ENCODE measurements around the gene ACOX3. TPM values are rescaled to one million over a fixed set of nuclear protein-coding genes. Genes with fewer than 3 reads are reported as not detected.

Gene ACOX3
- total RNA-seq, 6 experiments from 2014 or later: 18.6 to 23.2 (median 19.9) TPM

DNA sequence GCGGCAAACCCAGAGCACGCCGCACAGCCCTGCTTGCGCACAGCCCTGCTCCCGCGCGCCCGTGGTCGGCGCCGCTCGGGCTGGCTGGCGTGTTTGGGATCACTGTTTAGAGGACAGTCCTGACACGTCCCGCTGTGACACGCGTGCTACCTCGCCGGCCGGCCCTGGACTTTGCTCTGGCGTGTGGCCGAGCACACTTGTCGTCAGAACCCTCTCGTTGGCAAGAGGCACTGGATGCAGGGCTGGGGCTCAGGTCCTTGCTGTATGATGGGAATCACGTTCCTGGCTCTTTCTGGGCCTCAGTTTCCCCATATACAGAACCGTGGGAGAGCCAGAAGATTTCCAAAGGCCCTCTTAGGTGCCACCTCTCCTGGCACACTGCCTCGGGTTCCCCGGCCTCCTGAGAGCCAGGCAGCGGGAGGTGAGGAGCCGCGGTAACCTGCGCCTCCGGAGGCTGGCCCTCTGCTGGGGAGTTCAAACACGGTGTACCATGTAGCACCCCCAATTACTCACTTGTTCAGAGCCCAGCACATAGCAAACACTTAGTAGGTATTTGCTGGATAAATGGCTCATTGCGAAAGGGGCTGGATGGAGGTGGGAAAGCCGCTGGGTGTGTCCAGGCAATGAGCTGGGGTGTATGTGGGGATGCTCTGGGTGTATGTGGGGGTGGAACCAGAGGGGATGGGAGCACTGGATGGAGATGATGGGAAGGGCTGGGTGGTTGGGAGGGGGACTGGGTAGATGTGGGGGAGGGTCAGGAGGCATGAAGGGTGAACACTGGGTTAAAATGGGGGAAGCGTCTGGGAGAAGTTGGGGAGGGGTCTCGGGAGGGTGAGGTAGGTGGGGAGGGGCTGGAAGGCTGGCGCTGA lies 94.3 kb downstream of the ACOX3 start:
- Mint-ChIP-seq H3K27me3 (ENCODE audit: insufficient read depth) (peaks cover 11% of the 10 kb centered on the region), H3K9me3 (no peaks in the 10 kb centered on the region), H3K4me3 (no peak overlapping the region), H3K36me3 (ENCODE audit: low read depth) (no peaks in the 10 kb centered on the region), H3K4me1 (ENCODE audit: low read depth) (no peaks in the 10 kb centered on the region; the same call in 1 of the 2 replicates), H3K27ac (no peak overlapping the region)
- no peak for DNase-seq
- TF ChIP-seq, protein P1, sequence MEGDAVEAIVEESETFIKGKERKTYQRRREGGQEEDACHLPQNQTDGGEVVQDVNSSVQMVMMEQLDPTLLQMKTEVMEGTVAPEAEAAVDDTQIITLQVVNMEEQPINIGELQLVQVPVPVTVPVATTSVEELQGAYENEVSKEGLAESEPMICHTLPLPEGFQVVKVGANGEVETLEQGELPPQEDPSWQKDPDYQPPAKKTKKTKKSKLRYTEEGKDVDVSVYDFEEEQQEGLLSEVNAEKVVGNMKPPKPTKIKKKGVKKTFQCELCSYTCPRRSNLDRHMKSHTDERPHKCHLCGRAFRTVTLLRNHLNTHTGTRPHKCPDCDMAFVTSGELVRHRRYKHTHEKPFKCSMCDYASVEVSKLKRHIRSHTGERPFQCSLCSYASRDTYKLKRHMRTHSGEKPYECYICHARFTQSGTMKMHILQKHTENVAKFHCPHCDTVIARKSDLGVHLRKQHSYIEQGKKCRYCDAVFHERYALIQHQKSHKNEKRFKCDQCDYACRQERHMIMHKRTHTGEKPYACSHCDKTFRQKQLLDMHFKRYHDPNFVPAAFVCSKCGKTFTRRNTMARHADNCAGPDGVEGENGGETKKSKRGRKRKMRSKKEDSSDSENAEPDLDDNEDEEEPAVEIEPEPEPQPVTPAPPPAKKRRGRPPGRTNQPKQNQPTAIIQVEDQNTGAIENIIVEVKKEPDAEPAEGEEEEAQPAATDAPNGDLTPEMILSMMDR (IDR thresholded peaks at IDR 0.05): no peak

DNA sequence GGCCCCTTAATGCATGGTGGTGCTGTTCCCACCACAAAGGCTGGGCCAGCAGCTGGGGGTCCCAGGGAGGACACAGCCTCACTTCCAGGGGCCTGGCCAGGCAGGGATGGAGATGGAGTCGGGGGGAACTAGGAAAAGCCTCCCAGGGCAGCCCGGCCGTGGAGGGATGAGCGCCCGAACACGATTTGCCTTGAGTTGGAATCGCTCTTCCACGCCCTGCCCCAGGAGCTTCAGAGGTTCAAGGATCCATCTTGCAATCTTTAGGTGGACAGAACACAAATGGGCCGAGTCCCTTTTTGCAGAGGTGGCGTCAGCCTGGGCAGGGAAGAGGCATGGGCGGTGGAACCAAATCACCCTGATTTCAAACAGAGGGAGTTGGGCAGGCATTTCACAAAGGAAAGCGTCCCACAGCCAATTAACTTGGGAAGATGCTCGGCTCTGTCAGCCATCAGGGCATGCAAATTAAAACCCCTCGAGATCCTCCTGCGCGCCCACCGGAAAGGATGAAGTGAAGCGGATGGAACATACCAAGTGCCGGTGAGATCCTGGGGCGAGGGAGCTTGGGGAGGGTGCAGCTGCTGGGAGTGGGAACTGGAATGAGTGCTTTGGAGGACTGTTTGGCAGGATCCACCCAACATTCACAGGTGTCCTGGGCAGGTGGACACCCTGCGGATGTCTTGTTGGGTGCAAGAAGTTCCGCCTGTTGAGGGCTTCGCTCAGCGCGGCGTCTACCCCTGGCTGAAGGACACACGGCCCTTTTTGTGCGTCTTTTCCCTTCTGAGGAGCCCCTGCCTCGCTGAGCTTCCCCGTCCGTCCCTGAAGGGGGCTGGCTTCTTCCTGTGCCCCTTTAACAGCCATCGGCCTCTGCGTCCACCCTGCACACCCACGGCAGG lies 95.2 kb downstream of the ACOX3 start:
- Mint-ChIP-seq H3K36me3 (ENCODE audit: low read depth) (no peaks in the 10 kb centered on the region), H3K4me3 (no peak overlapping the region), H3K4me1 (ENCODE audit: low read depth) (no peaks in the 10 kb centered on the region; the same call in 1 of the 2 replicates), H3K27ac (no peak overlapping the region), H3K27me3 (ENCODE audit: insufficient read depth) (peaks cover 11% of the 10 kb centered on the region), H3K9me3 (no peaks in the 10 kb centered on the region)
- DNase-seq: no peak
- TF ChIP-seq, protein P1 (IDR thresholded peaks at IDR 0.05): no peak

DNA sequence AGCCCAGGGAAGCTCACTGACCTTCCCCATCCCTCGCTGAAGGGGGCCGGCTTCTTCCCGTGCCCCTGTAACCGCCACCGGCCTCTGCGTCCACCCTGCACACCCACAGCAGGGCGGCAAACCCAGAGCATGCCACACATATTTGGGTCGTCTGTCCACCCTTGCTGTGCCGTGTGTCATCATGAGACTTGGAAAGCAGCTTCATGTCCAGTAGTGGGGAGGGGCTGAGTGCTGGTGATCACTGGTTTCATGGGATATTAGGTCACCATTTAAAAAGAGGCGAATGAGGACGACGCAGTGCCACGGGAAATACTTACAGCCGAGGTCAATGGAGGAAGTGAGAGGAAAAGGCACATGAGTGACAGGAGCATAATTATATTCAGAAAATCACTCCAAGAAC lies 96.1 kb downstream of the ACOX3 start:
- Mint-ChIP-seq H3K36me3 (ENCODE audit: low read depth) (no peaks in the 10 kb centered on the region), H3K27ac (no peak overlapping the region), H3K9me3 (no peaks in the 10 kb centered on the region), H3K27me3 (ENCODE audit: insufficient read depth) (peaks cover 8% of the 10 kb centered on the region), H3K4me1 (ENCODE audit: low read depth) (no peaks in the 10 kb centered on the region; the same call in 1 of the 2 replicates), H3K4me3 (no peak overlapping the region)
- DNase-seq: no peak
- TF ChIP-seq, protein P1 (IDR thresholded peaks at IDR 0.05): no peak

DNA sequence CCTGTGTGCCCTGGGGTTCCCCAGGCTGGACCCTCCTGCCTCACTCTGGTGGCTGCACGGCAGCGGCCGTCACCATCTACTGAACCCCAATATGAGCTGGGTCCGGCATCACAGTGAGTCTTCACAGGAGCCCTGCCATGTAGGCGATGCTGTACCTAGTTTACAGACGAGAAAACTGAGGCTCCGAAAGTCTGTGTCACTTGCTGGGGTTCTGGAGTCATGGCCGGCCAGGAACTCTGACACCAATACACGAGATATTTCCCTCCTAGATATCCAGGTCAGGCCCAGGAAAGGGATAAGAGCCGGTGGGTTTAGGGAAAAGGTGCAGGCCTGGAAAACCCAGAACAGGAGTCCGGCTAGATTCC lies 96.6 kb downstream of the ACOX3 start:
- H3K4me1 Mint-ChIP-seq (ENCODE audit: low read depth): no peaks in the 10 kb centered on the region; the same call in 1 of the 2 replicates
- DNase-seq: no peak
- TF ChIP-seq, protein P1 (IDR thresholded peaks at IDR 0.05): no peak
- H3K27me3 Mint-ChIP-seq (ENCODE audit: insufficient read depth): peaks cover 7% of the 10 kb centered on the region
- H3K4me3 Mint-ChIP-seq: no peak overlapping the region
- no peaks in the 10 kb centered on the region for H3K9me3 Mint-ChIP-seq
- H3K36me3 Mint-ChIP-seq (ENCODE audit: low read depth): no peaks in the 10 kb centered on the region
- H3K27ac Mint-ChIP-seq: no peak overlapping the region

DNA sequence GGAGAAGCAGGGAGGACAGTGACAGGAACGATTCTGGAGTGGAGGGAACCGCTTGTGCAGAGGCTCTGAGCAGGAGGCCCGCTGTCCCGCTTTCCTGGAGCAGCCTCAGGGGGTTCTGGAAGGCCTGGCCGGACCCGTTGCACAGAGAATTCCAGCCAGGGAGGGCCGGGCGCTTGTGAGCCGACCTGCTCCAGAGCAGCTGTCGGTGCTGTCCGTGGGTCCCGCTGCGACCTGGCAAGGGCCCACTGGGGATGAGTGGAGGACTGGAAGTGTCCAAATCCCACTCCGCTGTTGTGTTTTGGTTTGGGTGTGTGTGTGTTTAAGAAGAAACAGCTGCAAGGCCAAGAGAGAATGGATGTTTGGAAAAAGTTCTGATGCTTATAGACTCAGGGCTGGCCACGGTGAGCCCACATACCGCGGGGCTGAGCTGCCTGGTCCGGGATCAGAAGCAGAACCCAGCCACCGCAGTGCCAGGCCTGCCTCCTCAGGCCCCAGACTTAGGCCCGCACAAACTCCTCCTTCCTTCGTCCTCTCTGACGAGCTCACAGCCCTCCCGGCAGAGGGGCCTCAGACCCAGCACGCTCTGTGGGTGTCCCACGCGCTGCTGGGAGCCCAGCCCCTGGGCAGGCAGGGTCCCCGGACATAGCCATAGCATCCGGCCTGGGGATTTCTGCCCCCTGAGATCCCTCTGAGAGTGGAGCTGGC lies 97.1 kb downstream of the ACOX3 start:
- Mint-ChIP-seq H3K36me3 (ENCODE audit: low read depth) (no peaks in the 10 kb centered on the region), H3K4me1 (ENCODE audit: low read depth) (no peaks in the 10 kb centered on the region; the same call in 1 of the 2 replicates), H3K4me3 (no peak overlapping the region), H3K27ac (no peak overlapping the region), H3K27me3 (ENCODE audit: insufficient read depth) (peaks cover 7% of the 10 kb centered on the region), H3K9me3 (no peaks in the 10 kb centered on the region)
- TF ChIP-seq, protein P1 (IDR thresholded peaks at IDR 0.05): no peak
- no peak for DNase-seq

Measured in HFFc6 (cell line).